Liver (tissue), 9 donors: ENCODE measurements around the gene VPS72. TPM values are rescaled to one million over a fixed set of nuclear protein-coding genes. Genes with fewer than 3 reads are reported as not detected.

Experiments used
- DNase-seq: peaks from one replicate; pipeline ENCODE4 v3.0.0-alpha.2; 2017; ENCODE audit warnings: low spot score
- H3K27ac ChIP-seq, 2 donors: one replicate each; pipeline ENCODE4 v1.7.0; 2013; ENCODE audit warnings: inconsistent platforms in 2 of 2, low read length in 2 of 2, control low read depth in 1 of 2, low read depth in 1 of 2, mild to moderate bottlenecking in 1 of 2
- H3K27me3 ChIP-seq, 4 donors: one replicate each; pipeline versions ENCODE4 v1.6.1 to v1.7.0; 2013; ENCODE audit warnings: low read length in 3 of 4, inconsistent platforms in 1 of 4, mild to moderate bottlenecking in 1 of 4, moderate library complexity in 1 of 4; ENCODE audit not compliant: control insufficient read depth in 4 of 4, insufficient read depth in 4 of 4
- H3K36me3 ChIP-seq, 4 donors: one replicate each; pipeline versions ENCODE4 v1.6.1 to v1.7.0; 2013; ENCODE audit warnings: low read length in 3 of 4, mild to moderate bottlenecking in 3 of 4, low read depth in 1 of 4, moderate library complexity in 1 of 4; ENCODE audit not compliant: control insufficient read depth in 4 of 4, insufficient read depth in 3 of 4
- H3K4me1 ChIP-seq, 4 donors: one replicate each; pipeline versions ENCODE4 v1.6.1 to v1.7.0; 2013; ENCODE audit warnings: low read length in 3 of 4, mild to moderate bottlenecking in 3 of 4, moderate library complexity in 1 of 4; ENCODE audit not compliant: control insufficient read depth in 4 of 4, insufficient read depth in 4 of 4
- H3K4me3 ChIP-seq, 3 donors: one replicate each; pipeline versions ENCODE4 v1.6.1 to v1.7.0; 2013; ENCODE audit warnings: low read length in 3 of 3, control low read depth in 1 of 3, low read depth in 1 of 3, mild to moderate bottlenecking in 1 of 3
- H3K9ac ChIP-seq, 2 donors: one replicate each; pipeline ENCODE4 v1.7.0; 2013; ENCODE audit warnings: low read length in 2 of 2, mild to moderate bottlenecking in 2 of 2, moderate library complexity in 2 of 2, control low read depth in 1 of 2, low read depth in 1 of 2
- H3K9me3 ChIP-seq, 4 donors: one replicate each; pipeline versions ENCODE4 v1.6.1 to v1.7.0; 2013; ENCODE audit warnings: low read length in 3 of 4; ENCODE audit not compliant: control insufficient read depth in 4 of 4
- EGR1 ChIP-seq, 2 donors: IDR thresholded peaks; 2 replicates each; pipeline ENCODE4 v1.6.1; 2016 to 2018; ENCODE audit warnings: antibody characterized with exemption in 2 of 2, low read depth in 2 of 2
- FOXA1 ChIP-seq: IDR thresholded peaks from 2 replicates; pipeline ENCODE4 v1.6.1; 2016; ENCODE audit warnings: antibody characterized with exemption
- FOXA2 ChIP-seq: IDR thresholded peaks from 2 replicates; pipeline ENCODE4 v1.6.1; 2016; ENCODE audit warnings: antibody characterized with exemption
- GABPA ChIP-seq, 2 donors: IDR thresholded peaks in 1 of 2; conservative IDR thresholded peaks in 1 of 2; 2 replicates each; pipeline ENCODE4 v1.6.1; 2016; ENCODE audit warnings: antibody characterized with exemption in 2 of 2, mild to moderate bottlenecking in 1 of 2, moderate library complexity in 1 of 2
- HNF4A ChIP-seq, 2 donors: conservative IDR thresholded peaks; 2 replicates each; pipeline ENCODE4 v1.6.1; 2016; ENCODE audit warnings: antibody characterized with exemption in 2 of 2, mild to moderate bottlenecking in 2 of 2
- HNF4G ChIP-seq: IDR thresholded peaks from 2 replicates; pipeline ENCODE4 v1.6.1; 2016; ENCODE audit warnings: antibody characterized with exemption
- JUND ChIP-seq, 2 donors: IDR thresholded peaks; 2 replicates each; pipeline ENCODE4 v1.6.1; 2016; ENCODE audit warnings: antibody characterized with exemption in 2 of 2
- NR2F2 ChIP-seq: IDR thresholded peaks from 2 replicates; pipeline ENCODE4 v1.6.1; 2016; ENCODE audit warnings: antibody characterized with exemption
- RAD21 ChIP-seq, 2 donors: IDR thresholded peaks; 2 replicates each; pipeline ENCODE4 v1.6.1; 2016; ENCODE audit warnings: antibody characterized with exemption in 2 of 2, mild to moderate bottlenecking in 2 of 2
- REST ChIP-seq: IDR thresholded peaks from 2 replicates; pipeline ENCODE4 v1.6.1; 2016; ENCODE audit warnings: antibody characterized with exemption, mild to moderate bottlenecking
- RXRA ChIP-seq, 2 donors: IDR thresholded peaks; 2 replicates each; pipeline ENCODE4 v1.6.1; 2017 to 2018; ENCODE audit warnings: antibody characterized with exemption in 2 of 2, mild to moderate bottlenecking in 1 of 2
- SP1 ChIP-seq: IDR thresholded peaks from 2 replicates; pipeline ENCODE4 v1.6.1; 2018; ENCODE audit warnings: antibody characterized with exemption, mild to moderate bottlenecking
- TAF1 ChIP-seq: conservative IDR thresholded peaks from 2 replicates; pipeline ENCODE4 v1.6.1; 2016; ENCODE audit warnings: antibody characterized with exemption, mild to moderate bottlenecking
- YY1 ChIP-seq: IDR thresholded peaks from 2 replicates; pipeline ENCODE4 v1.6.1; 2016; ENCODE audit warnings: antibody characterized with exemption, mild to moderate bottlenecking
- ZBTB33 ChIP-seq: IDR thresholded peaks from 2 replicates; pipeline ENCODE4 v1.6.1; 2016; ENCODE audit warnings: antibody characterized with exemption
- WGBS: extraction: QIAGEN DNeasy Blood & Tissue Kit; methylation state at CpG from one replicate; pipeline ENCODE4 v1.1.7; 2013; 5-methylcytosine and 5-hydroxymethylcytosine counted together
- polyA plus RNA-seq, 2 donors: library from polyadenylated mRNA; stranded (reverse) in 1 of 2; unstranded in 1 of 2; fragments of 200-250 nt in 1 of 2; fragments of >200 nt in 1 of 2; fragmentation: Nextera tagmentation in 1 of 2; extraction: Ambion mirVana in 1 of 2; gene quantifications; one replicate each; pipeline versions ENCODE4 v1.2.1 to v1.2.3, GENCODE V29; 2013 to 2015
- total RNA-seq, 2 donors: library from RNA; depleted of rRNA; stranded (reverse); fragments of >200 nt; gene quantifications; one replicate each; pipeline ENCODE4 v1.2.3, GENCODE V29; 2014
- TF ChIP-seq, protein P1 (sequence below): IDR thresholded peaks from 2 replicates; pipeline ENCODE4 v1.6.1; 2016; ENCODE audit warnings: antibody characterized with exemption
- TF ChIP-seq, protein P2 (sequence below): IDR thresholded peaks from 2 replicates; pipeline ENCODE4 v1.6.1; 2016; ENCODE audit warnings: antibody characterized with exemption
- TF ChIP-seq, protein P3 (sequence below): fragments of 150-350 bp; IDR thresholded peaks from 2 replicates; pipeline ENCODE4 v1.5.1; 2017; ENCODE audit warnings: improper control_type of control experiment, low read depth, low read length; ENCODE audit not compliant: missing input control
- donor health status: healthy.
- donor health status: healthy.
- donor health status: healthy.
- donor health status: healthy.
- donor health status: healthy.

The VPS72 gene
- total and polyA plus RNA-seq, 4 donors = 10.7 to 16.0 (median 11.9) TPM

DNA sequence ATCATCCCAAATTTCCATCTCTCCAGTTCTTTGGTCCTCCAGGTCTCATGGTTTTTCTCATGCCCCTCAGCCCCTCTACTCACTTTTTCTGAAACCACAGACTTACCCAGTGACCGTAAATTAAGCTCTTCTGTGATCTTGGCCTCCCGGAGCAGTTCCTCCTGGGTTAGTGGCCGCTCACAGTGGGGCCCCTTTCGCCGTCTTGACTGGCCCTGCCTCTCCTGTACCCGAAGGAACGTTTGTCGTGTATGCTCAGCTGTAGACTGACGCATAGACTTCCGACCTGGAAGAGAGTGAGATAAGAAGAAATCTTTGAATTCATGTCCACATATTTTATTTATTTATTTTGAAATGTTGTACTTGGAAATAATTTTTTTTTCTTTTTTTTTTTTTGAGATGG, 5.8 kb downstream of the VPS72 start:
- peaks cover 1 to 10% (median 8%) of the 10 kb centered on the region in 4 donors for H3K4me1 ChIP-seq
- H3K4me3 ChIP-seq = no peak overlapping the region
- H3K36me3 ChIP-seq = peaks cover 9 to 47% (median 32%) of the 10 kb centered on the region in 4 donors
- H3K27me3 ChIP-seq = no peaks in the 10 kb centered on the region
- TF ChIP-seq HNF4G = no peak
- no peak for TF ChIP-seq REST
- TF ChIP-seq EGR1 (IDR thresholded peaks at IDR 0.05; ENCODE audit: low read depth in 2 of 2) = no peak
- no peak for TF ChIP-seq RAD21 (IDR thresholded peaks at IDR 0.05)
- TF ChIP-seq, protein P1, sequence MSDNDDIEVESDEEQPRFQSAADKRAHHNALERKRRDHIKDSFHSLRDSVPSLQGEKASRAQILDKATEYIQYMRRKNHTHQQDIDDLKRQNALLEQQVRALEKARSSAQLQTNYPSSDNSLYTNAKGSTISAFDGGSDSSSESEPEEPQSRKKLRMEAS = no peak
- no peak for TF ChIP-seq HNF4A (conservative IDR thresholded peaks at IDR 0.05)
- no peak for TF ChIP-seq FOXA1
- TF ChIP-seq YY1 = no peak
- TF ChIP-seq SP1 = no peak
- TF ChIP-seq RXRA (IDR thresholded peaks at IDR 0.05) = no peak
- TF ChIP-seq TAF1 = no peak
- no peak for TF ChIP-seq FOXA2
- TF ChIP-seq GABPA (IDR thresholded peaks at IDR 0.05 in 1 of 2, conservative IDR thresholded peaks at IDR 0.05 in 1 of 2) = no peak
- TF ChIP-seq JUND (IDR thresholded peaks at IDR 0.05) = no peak
- TF ChIP-seq NR2F2 = no peak
- TF ChIP-seq, protein P2, sequence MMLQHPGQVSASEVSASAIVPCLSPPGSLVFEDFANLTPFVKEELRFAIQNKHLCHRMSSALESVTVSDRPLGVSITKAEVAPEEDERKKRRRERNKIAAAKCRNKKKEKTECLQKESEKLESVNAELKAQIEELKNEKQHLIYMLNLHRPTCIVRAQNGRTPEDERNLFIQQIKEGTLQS = no peak
- TF ChIP-seq, protein P3, sequence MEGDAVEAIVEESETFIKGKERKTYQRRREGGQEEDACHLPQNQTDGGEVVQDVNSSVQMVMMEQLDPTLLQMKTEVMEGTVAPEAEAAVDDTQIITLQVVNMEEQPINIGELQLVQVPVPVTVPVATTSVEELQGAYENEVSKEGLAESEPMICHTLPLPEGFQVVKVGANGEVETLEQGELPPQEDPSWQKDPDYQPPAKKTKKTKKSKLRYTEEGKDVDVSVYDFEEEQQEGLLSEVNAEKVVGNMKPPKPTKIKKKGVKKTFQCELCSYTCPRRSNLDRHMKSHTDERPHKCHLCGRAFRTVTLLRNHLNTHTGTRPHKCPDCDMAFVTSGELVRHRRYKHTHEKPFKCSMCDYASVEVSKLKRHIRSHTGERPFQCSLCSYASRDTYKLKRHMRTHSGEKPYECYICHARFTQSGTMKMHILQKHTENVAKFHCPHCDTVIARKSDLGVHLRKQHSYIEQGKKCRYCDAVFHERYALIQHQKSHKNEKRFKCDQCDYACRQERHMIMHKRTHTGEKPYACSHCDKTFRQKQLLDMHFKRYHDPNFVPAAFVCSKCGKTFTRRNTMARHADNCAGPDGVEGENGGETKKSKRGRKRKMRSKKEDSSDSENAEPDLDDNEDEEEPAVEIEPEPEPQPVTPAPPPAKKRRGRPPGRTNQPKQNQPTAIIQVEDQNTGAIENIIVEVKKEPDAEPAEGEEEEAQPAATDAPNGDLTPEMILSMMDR = no peak
- no peak for TF ChIP-seq ZBTB33
- H3K9ac ChIP-seq = no peak overlapping the region
- H3K27ac ChIP-seq = no peak overlapping the region
- DNase-seq = no peak
- no peaks in the 10 kb centered on the region for H3K9me3 ChIP-seq
- WGBS = 96% methylated on average over 10 of the region's 10 CpGs
